HG03378 (cell line): ENCODE data around the gene ELMOD2.
"Not testable (repeated sequence)": the region's sequence is repeated elsewhere in the genome, so short reads cannot be mapped to it uniquely, and the experiment has no call there.

Source experiments
- ATAC-seq: cut with Tn5 transposase; IDR thresholded peaks from one replicate; pipeline ENCODE4 v1.9.1; 2021; ENCODE audit warnings: mild to moderate bottlenecking, moderate library complexity; ENCODE audit not compliant: unreplicated experiment

Gene ELMOD2, protein sequence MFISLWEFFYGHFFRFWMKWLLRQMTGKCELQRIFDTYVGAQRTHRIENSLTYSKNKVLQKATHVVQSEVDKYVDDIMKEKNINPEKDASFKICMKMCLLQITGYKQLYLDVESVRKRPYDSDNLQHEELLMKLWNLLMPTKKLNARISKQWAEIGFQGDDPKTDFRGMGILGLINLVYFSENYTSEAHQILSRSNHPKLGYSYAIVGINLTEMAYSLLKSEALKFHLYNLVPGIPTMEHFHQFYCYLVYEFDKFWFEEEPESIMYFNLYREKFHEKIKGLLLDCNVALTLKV

DNA sequence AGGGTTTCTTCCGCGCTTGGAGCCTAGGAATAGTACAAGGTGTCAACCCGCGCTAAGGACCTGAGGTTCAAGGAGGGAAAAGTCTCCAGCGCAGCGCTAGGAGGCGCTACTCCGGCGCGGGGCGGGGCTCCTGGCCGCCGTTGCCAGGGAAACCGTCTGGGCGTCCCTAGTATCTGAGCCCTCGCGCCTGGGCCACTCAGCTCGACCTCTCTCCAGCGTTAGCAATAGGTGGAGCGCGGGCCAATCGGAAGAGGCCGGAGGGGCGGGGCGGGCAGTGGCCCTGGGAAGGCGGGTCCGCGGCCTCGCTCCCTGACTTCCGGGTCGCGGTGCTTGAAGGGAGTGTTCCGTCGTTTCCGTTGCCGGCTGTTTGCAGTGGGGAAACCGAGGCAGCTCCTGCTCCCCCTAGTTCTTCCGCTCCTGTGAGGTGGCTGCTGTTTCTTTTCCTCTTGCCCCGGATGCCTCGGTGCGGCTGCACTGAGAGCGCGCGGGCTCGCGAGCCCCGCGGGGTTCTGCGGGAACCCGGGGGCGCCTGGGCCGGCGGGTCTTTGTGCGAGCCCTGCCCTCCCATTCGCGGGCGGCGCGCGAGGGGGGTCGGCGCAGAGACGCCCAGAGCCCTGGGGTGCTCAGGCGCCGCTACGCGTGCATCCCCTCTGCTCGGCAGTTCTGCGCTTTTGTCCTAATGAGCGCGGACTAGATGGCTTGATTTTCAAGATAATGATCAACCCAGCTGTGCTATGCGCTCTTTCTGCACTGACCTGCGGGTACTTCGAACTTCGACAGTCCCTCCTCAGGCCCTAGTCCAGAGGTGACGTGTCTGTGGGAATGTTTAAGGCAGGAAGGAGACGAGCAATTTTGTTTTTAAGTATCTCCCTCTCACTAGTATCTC, at the start of gene ELMOD2:
TSS of gene ELMOD2 (plus strand) at position 312 of the 886 bp plus-strand sequence. CDS start 1,261 bp downstream, outside the sequence.
- ATAC-seq = peak; percentile 99

DNA sequence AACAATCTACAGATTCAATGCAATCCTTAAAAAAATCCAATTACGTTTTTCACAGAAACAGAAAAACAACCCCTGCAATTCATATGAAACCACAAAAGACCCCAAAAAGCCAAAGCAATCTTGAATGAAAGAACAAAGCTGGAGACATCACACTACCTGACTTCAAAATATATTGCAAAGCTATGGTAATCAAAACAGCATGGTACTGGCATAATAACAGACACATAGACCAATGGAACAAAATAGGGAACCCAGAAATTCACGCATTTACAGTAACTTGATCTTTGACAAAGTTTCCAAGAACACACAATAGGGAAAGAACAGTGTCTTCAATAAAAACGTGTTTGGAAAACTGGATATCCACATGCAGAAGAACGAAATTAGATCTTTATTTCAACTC, 40.5 kb upstream of the ELMOD2 start:
- no peak for ATAC-seq

DNA sequence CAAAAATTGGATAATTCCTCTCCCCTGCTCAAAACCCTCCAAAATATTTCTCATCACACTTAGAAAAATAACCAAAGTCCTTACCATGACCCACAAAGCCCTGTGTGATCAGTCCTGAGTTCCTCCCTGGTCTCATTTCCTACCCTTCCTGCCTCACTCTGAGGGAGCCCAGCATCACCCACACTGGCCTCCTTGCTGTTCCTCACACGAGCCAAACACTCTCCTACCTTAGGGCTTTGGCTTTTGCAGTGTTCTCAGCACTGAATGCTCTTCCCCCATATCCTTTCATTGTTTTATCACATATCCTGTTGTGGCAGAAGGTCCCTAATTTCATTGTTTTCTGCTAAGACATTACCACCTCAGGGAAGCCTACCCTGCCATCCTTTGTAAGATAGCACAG, 38.0 kb upstream of the ELMOD2 start:
- ATAC-seq = no peak

DNA sequence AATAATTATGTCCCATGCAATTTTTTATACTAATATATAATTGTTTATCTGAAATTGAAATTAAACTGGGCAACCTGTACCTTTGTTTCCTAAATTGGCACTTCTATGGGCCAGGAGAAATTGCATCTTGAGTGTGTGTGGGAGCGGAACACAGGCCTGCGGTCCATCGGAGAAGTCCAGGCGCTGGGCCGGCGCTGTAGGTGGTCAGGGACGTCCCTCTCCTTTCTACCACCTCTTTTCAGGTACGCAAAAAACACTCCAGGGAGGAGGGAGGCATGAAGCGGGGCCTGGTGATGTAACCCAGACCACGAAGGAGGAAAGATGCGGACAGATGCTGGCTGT, 26.6 kb upstream of the ELMOD2 start:
- no peak for ATAC-seq

DNA sequence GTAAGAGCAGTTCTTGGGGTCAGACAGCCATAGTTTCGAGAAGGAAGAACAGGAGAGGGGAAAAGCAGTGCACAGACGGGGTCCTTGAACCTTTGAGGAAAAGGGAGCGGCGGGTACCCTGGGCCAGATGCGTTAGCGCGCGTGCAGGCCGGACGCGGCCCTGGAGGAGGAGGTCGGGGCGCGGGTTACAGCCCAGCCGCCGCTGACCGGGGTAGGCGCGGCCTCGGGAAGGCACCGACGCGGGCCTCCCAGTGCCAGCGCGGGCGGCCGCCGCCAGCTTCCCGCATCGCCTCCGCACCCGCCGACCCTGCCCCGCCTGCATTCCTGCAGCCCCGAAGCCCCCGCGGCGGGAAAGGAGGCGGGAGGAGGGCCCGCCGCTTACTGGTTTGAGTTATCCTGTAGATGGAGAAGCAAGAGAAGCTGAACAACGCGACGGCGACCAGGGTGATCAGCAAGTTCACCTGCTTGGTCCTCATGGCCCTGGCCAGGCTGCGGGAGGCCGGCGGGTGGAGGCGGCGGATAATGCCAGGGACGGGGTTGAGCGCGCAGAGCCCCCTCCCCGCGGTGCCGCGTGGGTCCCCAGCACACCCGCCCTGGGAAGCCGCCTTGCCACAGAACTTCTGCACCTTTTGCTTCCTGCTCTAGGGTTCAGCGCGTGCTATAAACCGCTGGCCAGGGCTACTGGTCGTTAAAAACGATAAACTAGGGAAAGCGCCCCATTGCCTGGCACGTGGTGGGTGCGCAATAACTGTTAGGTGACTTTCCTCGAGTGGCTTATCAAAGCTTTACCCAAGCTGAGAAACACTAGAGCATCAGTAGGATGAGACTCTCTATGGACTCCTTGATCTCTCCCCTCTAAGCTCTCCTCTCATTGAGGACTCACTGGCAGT, 26.0 kb upstream of the ELMOD2 start, which contains the start of gene MGAT4D:
TSS of gene MGAT4D (minus strand) at position 547 of the 890 bp plus-strand sequence. CDS start at position 476, 71 bp downstream.
- no peak for ATAC-seq

DNA sequence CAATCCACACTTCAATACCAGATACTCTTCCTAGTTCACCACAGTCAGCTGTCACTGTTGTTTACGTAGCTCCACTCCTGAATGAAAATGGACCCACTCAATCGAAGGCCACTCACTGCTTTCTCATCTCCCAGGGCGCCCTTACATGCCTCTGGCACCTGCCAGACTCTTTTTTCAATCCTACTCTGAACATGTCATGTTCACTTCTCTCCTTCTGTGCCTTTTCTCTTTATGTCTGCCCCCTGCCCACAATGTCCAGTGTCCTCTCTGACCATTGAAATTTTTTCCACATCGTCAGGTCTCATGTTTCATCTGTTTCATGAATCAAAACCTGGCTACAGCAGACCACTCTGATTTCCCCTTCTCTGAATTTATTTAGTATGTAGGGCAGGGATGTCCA, 24.6 kb upstream of the ELMOD2 start:
- no peak for ATAC-seq

DNA sequence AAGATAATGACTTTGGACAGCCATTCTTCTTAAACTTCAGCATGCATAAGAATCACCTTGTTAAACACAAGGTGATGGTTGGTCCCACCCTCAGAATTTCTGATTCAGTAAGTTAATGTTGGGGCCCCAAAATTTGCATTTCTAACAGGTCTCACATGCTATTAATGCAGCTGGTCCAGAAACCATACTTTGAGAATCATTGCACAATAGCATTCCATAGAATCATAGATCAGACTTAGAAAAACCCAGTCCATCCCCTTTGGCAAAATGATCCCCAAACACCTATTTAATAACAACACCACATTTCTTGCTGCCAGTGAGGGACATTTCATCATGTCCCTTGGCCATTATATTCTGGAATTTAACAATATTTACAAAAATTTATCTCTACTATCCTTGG, 19.7 kb upstream of the ELMOD2 start:
- no peak for ATAC-seq

DNA sequence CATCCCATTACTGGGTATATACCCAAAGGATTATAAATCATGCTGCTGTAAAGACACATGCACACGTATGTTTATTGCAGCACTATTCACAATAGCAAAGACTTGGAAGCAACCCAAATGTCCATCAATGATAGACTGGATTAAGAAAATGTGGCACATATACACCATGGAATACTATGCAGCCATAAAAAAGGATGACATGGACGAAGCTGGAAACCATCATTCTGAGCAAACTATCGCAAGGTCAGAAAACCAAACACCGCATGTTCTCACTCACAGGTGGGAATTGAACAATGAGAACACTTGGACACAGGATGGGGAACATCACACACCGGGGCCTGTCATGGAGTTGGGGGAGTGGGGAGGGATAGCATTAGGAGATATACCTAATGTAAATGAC, 10.2 kb upstream of the ELMOD2 start:
- ATAC-seq = not testable (repeated sequence)

DNA sequence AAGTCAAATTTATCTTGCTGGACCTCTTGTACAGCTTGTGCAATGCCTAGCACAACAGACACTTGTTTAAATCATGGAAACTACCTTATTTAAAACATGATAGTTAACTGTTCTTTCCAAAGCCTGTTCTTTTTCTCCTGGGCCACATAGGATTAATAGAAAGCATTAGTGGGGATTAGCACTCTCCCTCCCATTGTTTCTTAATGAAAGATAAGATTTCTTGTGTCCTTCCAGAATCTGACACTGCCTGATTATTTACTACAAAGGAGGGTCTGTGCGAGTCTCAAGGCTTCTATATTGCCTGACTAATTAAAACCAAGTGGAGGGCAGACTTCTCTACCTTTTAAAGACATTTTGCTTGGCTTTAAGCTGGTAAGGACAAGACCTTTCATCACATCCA, 8.5 kb upstream of the ELMOD2 start:
- ATAC-seq = no peak

DNA sequence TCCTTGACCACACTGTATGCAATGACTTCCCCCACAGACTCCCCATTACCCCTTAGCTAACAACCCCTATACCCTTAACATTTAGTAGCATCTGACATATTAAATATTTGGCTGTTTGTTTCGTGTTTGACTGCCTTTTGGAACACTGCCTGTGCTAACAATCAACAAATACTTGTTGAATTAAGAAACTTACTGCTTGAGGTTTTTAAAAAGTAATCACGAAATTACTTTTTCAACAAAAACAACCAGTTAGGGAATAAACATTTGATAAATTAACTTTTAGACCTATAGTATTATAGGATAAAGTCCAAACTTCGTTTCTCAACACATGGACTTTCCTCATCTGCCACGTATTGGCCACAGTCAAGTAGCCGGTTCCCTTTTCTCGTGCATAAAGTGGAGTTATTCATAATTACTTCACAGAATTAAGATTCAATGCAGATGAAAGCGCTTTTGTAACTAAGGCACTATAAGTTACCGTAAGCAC, 555 bp upstream of the ELMOD2 start:
- no peak for ATAC-seq

DNA sequence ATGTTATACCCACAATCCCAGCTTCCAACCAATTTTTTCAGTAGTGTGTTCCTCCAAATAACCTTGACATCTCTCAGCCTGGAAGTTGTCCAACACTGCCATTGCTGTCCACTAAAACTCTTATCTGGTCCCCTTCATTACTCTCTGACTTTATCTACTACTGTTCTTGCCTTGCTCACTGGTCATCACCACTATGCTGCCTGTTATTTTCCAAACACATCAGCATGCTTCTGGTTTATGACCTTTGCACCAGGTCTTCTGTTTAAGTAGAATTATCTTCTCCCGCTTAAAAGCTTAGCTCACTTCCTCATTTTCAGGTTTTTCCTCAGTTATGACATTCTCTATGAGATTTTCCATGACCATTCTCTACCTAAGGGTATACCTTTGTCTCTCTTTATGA, 5.5 kb downstream of the ELMOD2 start:
- no peak for ATAC-seq

DNA sequence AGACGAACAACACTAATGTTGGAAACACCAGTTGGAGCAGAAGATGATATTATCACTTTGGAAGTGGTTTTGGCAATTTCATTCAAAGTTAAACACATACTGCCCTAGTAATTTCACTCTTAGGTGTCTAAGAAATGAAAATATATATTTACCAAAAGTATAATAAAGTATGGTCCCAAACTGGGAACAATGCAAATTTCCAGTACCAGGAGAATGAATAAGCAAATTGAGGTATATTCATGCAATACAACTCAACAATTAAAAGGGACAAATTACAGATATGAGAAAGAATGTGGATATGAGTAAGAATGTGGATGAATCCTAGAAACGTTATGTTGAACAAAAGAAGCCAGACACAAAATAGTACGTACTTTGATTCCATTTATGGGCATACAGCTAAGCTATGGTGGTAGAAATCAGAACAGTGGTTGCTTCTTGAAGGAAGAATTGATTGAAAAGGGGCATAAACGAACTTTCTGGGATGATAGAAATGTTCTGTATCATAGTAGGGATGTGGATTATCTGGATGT, 10.0 kb downstream of the ELMOD2 start:
- ATAC-seq = no peak

DNA sequence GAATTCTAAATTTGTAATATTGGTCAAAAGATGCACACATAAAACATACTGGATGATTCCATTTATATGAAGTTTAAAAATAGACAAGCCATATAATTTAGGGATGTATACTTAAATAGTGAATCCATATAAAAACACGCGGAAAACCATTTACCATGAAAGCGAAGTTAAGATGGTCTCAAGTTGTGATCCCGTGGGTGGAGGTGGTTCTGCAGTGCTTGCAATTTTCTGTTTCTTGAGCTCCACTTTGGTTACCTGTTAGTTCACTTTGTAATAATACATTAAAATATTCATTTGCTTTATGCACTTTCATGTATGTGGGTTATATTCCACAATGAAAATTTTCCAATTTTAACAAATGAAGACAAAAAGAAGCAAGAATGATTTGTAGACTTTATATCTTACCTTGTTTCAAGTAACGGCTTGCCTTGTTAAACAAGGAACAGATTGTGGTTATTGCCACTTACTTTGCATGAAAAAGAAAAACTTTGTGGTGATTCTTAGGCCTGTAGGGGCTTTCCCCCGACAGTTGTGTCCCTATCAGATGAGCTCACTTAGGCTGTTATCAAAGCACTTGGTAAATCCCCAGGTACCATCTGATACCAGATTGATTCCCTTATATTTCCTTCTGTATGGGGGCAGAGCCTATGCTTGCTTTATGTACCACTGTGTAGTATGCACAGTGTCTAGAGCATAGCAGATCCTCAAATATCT, 32.6 kb downstream of the ELMOD2 start:
- peak; percentile 100 for ATAC-seq

DNA sequence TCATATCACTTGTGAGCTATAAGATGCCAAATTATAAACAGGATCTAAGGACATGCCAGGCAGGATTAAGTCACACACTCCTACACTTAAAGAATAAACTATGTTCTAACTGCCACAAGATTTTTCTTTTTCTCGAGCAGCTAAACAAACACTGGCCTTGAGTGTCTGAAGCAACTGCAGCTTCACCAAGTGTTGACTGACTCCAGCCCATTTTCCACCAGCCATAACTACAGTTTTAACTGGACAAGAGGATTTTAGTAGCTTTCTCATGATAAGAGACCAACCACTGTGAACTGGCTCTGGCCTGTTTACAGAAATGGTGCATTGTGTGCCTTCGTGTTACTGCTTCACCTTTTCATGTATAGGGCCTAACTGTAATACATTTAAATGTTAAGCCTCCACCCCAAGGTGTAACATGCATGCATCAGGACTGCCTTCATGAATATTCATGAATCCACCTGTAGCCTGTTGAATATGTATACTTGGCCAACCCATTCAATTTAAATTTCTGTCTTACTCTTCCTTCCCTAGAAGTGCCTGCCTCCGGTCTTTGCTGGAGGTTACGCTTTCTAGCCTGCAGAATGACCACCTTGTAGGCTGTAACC, 34.0 kb downstream of the ELMOD2 start:
- ATAC-seq = no peak

DNA sequence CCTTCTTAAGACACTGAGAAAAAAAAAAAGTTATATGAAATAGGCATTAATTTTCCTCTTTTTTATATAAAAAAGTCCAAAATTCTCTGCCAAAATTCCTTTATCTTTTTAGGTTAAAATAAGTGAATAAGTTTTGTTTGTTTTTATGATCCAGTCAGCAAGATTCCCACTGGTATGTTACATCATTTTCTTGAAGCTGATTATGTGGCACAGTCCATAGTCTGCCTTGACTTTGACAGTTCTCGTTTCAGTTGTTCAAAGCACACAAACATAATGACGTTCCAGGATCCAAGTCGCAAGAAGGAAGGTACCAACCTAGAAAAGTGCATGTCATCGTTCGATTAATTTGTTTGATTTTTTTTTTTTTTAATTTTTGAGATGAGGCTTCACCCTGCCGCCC, 35.7 kb downstream of the ELMOD2 start:
- ATAC-seq = no peak

DNA sequence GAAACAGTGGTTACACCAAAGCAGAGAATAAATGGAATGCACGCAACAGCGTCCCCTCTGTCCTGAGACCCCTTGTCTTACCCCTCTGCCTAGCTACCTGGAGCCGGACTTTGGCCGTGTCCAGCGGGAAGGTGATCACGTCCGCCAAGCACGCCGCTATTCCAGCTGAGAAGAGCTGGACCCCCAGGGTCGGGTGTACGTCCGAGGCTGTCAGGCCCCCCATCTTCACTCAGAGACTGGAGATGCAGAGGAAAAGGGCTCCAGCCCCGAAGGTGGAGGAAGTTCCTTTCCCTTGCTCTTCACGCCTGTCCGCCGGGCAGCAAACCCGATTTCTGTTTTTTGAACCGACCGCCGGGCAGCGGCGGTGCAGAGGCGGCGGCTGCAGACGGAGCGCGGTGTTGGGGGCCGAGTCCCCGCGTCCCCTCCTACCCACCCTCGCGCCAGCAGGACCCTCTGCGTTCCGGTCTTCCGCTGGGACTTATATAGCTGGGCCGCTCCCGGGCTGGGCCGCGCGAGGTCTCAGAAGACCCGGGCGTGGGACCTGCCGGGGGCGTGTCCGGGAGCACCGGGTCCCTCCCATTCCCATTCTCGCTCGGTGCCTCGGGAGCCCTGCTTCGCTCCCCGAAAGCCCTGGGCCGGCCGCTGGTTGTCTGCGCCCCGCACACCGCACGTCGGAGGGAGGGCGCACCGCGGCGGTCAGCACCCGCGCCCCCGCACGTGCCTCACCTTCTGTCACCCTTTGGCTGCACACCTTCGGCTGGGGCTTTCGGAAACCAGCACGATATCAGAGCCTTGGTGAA, 44.7 kb downstream of the ELMOD2 start, which contains the start of gene UCP1:
TSS of gene UCP1 (minus strand) at position 455 of the 800 bp plus-strand sequence. CDS start at position 223, 232 bp downstream.
- ATAC-seq = no peak

DNA sequence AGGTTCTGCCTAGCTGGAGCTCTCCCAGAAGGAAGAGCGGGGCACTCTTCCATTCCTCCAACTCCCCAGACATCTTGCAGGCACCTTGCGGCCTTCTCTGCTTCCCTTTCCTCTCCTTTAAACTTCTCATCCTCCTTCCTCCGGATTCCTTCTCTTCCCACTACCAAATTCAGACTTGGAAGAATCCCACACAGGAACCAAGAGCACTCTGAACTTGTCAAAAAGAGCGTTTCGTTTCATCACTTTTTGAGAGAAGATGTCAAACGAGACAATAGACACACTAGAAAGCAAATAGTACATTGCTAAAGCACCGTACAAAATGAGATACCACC, 45.3 kb downstream of the ELMOD2 start:
- no peak for ATAC-seq

DNA sequence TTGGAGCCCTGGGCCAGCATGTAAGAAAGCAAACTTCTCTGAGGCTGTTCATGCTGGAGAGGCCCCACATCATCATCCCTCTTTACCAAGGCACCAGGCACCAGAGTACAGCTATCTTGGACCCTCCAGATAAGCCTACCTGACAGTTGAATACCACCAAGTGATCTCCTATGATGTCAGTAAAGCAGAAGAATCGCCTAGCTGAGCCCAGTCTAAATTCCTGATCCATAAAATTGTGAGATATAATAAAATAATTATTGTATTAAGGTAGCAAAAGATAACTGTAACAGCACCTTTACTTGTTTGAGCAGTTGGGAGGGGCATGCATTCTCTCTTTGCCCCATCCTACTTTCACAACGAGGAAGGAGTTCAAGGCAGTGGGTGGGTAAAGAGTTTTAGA, 47.7 kb downstream of the ELMOD2 start:
- ATAC-seq = no peak

DNA sequence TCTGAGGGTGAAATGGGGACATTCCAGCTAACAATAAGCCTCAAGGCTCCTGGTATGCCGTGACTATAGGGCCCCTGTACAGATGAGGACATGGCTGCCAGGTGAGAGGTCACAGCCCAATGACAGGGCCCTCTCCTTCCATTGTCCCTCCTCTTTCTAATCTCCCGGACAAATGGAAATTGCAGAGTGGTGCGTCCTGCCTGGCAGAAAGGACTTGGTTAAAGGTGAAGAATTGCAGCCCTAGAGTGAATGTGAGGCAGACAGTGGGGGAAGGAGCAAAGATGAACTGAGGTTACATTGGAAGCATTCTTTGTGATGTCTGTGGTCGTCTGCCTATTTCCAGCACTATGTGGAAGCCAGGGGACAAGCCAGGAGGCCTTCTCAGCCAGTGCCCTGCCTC, 51.5 kb downstream of the ELMOD2 start:
- no peak for ATAC-seq
